ENCODE measurements around the gene UBN1. TPM values are rescaled to one million over a fixed set of nuclear protein-coding genes. Genes with fewer than 3 reads are reported as not detected.
A peak's percentile ranks its signal among the peaks of the same experiment; 100 is the strongest.

The UBN1 gene
- total RNA-seq, 6 experiments from 2014 or later: 21.3 to 24.8 (median 22.0) TPM

- Mint-ChIP-seq H3K36me3 (ENCODE audit: low read depth) (peaks cover 8% of the 10 kb centered on the region), H3K27me3 (ENCODE audit: insufficient read depth) (peaks cover 2% of the 10 kb centered on the region; the same call in 1 of the 2 replicates), H3K4me1 (ENCODE audit: low read depth) (peaks cover 10% of the 10 kb centered on the region), H3K4me3 (peak overlapping the region; percentile 89), H3K9me3 (no peaks in the 10 kb centered on the region), H3K27ac (peak overlapping the region; percentile 69)
- no peak for TF ChIP-seq CTCF (IDR thresholded peaks at IDR 0.05)
- no peak for DNase-seq
Observed at GRCh38 chr16:4803401-4803844, 43.9 kb upstream of the UBN1 start.

DNA sequence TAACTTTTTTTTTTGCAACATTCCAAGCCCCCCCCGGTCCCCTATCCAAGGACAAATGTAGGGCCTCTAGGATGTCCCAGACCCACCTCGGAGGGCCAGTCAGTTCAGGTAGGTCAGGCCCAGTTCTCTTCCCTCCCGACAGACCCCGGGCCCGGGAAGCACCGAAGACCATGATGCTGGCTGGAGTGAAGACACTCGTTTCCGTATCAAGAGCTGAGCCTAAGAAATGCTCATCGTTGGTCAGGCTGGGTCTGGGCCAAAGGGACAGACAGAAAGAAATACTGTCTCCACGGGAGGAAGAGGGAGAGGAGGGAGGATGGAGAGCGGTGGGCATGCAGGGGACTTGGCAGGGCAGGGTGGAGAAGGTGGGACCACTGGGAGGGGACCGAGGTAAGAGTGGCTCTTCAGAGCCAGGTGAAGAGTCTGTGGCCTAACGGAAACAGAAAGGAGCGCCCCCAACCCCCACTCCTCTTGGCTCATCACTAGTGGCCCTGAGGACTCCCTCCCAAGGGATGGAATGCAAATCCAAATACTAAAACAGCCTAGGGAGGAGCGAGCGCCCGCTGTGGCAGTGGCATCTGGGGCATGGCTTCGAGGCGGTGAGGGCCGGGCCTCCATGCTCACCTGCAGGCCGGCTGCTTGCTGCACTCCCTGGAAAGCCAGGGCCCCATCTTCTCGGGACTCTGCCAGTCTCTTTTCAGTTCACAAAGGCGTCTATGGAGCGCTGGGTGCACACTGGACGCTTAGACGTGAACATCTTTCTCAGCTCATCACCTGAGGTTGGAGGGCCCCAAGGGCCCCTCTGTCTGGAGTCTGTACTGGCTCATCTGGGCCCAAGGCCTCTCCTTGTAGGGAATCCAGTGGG is 43.2 kb upstream of the UBN1 start:
- DNase-seq: no peak
- Mint-ChIP-seq H3K27me3 (ENCODE audit: insufficient read depth) (peaks cover 2% of the 10 kb centered on the region; the same call in 1 of the 2 replicates), H3K9me3 (no peaks in the 10 kb centered on the region), H3K36me3 (ENCODE audit: low read depth) (peaks cover 8% of the 10 kb centered on the region), H3K27ac (0 out of 2 replicates have a peak overlapping the region, but pooled peaks have one; percentile 69), H3K4me3 (peak overlapping the region; percentile 89), H3K4me1 (ENCODE audit: low read depth) (peaks cover 10% of the 10 kb centered on the region)
- TF ChIP-seq CTCF (IDR thresholded peaks at IDR 0.05): no peak

- H3K4me1 Mint-ChIP-seq (ENCODE audit: low read depth): peaks cover 10% of the 10 kb centered on the region
- peaks cover 2% of the 10 kb centered on the region; the same call in 1 of the 2 replicates for H3K27me3 Mint-ChIP-seq (ENCODE audit: insufficient read depth)
- DNase-seq: no peak
- H3K27ac Mint-ChIP-seq: no peak overlapping the region
- peaks cover 8% of the 10 kb centered on the region for H3K36me3 Mint-ChIP-seq (ENCODE audit: low read depth)
- no peaks in the 10 kb centered on the region for H3K9me3 Mint-ChIP-seq
- TF ChIP-seq CTCF (IDR thresholded peaks at IDR 0.05): no peak
- H3K4me3 Mint-ChIP-seq: no peak overlapping the region
Observed at GRCh38 chr16:4805231-4805630, 42.0 kb upstream of the UBN1 start.

- Mint-ChIP-seq H3K36me3 (ENCODE audit: low read depth) (peaks cover 8% of the 10 kb centered on the region), H3K4me3 (no peak overlapping the region), H3K27ac (no peak overlapping the region), H3K9me3 (no peaks in the 10 kb centered on the region), H3K27me3 (ENCODE audit: insufficient read depth) (peaks cover 3% of the 10 kb centered on the region), H3K4me1 (ENCODE audit: low read depth) (peaks cover 10% of the 10 kb centered on the region)
- DNase-seq: no peak
- no peak for TF ChIP-seq CTCF (IDR thresholded peaks at IDR 0.05)
Observed at GRCh38 chr16:4806280-4806679, 41.0 kb upstream of the UBN1 start.

DNA sequence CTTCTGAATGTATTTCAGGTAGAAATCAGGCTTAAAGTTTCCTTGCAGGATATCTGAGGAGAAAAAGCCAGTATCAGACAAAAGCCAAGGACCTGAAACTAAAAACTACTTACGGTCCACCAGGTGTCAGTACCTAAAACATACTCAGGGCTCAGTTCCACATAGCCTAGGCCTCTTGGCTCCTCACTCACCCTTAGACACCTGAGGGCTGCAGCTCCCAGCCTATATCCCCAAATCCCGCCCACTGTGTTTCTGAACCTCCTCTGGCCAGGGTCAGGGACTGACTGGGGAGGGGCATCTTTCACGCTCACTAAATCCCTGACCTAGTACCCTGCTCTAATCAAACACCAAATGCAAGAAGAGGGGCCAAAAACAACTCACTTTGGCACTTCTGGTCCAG is 36.0 kb upstream of the UBN1 start:
- no peak for DNase-seq
- Mint-ChIP-seq H3K36me3 (ENCODE audit: low read depth) (peaks cover 33% of the 10 kb centered on the region), H3K4me1 (ENCODE audit: low read depth) (no peaks in the 10 kb centered on the region), H3K9me3 (no peaks in the 10 kb centered on the region), H3K27ac (no peak overlapping the region), H3K4me3 (no peak overlapping the region), H3K27me3 (ENCODE audit: insufficient read depth) (peaks cover 1% of the 10 kb centered on the region; the same call in 1 of the 2 replicates)
- TF ChIP-seq CTCF (IDR thresholded peaks at IDR 0.05): no peak

Measured in HFFc6 (cell line).